GM19025 (cell line): ENCODE results near the gene PCDHAC1.

Experiments
- ATAC-seq: cut with Tn5 transposase; IDR thresholded peaks from one replicate; pipeline ENCODE4 v1.9.1; 2021; ENCODE audit warnings: mild to moderate bottlenecking, low read depth, moderate library complexity; ENCODE audit not compliant: unreplicated experiment

PCDHAC1 gene

GRCh38 chr5:140966293-140967225 lies 40.5 kb downstream of the PCDHAC1 start, which contains the start of gene PCDHAC2:
Gene PCDHAC2 (plus strand): TSS chr5:140966476. CDS start chr5:140966767, 291 bp downstream.
- no peak for ATAC-seq

GRCh38 chr5:140967226-140967893 lies 41.3 kb downstream of the PCDHAC1 start:
- ATAC-seq: no peak

- no peak for ATAC-seq
These were observed 43.8 kb downstream of the PCDHAC1 start for GRCh38 chr5:140969880-140970279.

GRCh38 chr5:140973550-140973949 lies 47.5 kb downstream of the PCDHAC1 start:
- no peak for ATAC-seq

GRCh38 chr5:140977003-140977402 lies 50.9 kb downstream of the PCDHAC1 start:
- ATAC-seq: no peak

- no peak for ATAC-seq
These were observed 52.2 kb downstream of the PCDHAC1 start for GRCh38 chr5:140978260-140978659.

- ATAC-seq: no peak
These were observed 52.9 kb downstream of the PCDHAC1 start for GRCh38 chr5:140978983-140979382.
